GM21526 (cell line): ENCODE measurements around the gene SLC28A3.

Experiments used
- ATAC-seq: cut with Tn5 transposase; IDR thresholded peaks from one replicate; pipeline ENCODE4 v1.9.1; 2021; ENCODE audit warnings: moderate library complexity; ENCODE audit not compliant: unreplicated experiment, low FRiP score

SLC28A3 gene

GRCh38 chr9:84301851-84302250 lies 38.7 kb downstream of the SLC28A3 start:
- no peak for ATAC-seq

DNA sequence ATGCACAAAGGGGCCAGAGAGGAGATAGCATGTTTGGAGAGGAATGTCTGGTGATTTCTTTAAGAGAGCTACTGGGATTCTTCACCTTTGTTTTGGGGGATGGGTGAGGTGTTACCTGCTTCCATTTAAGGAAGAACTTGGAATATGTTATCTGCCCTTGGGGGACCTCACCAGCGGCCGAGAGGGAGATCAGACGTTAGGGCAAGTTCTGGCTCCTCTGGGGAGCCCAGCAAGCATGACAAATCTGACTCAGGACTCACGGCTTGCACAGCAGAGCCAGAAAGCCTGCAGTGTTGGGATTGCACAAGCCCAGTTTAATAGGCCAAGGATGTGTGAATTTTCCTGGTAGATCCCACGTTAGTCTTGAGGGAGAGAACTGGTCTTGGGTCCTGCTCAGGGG lies 40.3 kb downstream of the SLC28A3 start:
- ATAC-seq, result no peak

DNA sequence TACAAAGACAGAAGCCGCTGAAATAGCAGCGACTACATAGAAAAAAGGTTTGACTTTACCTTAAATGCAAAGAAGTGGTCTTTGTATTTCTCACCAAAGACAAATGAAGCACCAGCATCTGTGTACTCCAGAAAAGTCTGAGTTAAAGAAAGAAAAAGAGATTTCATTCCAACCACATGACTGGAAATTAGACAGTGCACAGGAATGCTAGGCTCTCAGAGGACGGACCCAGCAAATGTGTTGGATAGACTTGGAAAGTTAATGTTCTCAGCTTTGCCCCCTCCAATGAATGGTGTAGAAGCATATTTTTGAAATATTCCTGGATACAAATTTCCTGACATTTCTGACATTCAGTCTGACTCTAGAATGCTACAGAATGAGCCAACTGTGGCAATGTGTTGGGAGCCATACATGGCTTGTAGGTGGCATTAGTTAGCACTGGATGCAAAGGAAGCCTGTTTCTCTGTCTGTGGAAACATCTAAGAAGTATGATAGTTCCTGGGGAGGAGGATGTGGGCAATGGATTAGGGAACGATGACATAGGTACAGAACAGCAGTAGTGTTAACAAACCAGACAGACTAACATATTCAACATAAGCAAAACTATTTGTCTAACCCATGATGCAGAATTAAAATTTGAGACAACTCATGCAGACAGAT lies 43.3 kb downstream of the SLC28A3 start:
- no peak for ATAC-seq

DNA sequence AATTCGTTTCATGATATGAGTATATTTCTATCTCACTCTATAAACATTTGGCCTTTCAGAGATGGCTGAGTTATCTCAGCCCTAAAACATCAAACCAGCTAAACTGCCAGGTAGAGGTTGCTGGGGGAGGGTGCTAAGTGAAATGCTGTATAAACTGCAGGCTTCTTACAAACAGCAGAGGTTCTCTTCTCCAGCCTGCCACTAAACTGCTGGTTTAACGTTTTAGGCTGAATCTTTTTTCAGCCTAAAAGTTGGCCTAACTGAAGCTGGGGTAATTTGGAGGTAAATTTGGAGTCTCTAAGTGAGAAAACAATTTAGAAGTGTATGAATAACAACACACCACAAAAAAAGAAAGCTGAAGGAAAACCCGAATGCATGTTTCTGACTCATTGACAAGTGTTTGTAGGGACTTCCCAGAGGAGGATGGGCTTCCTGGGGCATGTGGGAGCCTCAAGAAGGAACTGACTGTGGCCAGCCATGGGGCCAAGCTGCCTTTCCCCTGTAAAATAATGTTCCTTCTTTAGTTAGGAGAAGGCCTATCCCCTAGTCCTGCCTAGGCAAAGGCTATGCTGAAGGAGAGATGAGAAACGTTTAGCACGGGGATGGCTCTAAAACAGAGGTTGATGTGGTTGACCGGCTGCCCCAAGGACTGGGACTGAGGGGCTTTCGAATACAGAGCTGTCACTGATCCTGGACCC lies 44.3 kb downstream of the SLC28A3 start:
- no peak for ATAC-seq

DNA sequence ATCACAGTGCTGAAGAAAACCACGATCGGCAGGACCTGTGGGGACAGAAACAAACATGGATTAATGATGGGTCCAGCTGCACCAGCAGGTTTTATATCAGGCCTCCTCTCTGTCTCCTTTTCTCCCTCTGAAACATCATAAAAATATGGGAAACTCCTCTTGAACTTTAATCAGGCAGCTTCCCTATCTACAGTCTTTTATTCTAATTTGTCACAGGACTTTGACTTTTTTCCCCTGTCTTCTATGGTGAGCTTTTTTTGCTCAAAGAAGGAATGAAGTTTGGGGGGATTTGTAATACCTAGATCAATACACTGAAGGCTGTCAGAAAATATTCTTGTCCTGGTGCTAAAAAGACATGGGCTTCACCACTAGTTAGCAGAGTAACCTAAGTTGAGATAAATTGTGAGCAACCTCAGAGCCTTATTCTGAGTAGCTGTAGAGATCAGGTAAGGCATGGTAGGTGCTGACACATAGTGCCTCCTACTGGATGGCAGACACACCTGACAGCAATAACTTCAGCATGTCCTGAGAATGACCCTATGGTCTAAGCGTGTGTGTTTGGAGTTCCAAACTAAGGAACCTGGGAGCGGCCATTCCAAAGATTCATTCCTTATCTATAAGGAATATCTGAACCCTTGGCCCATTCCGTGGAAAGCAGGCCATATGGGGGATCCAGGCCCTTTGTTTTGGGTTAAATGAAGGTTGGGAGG lies 46.2 kb downstream of the SLC28A3 start:
- no peak for ATAC-seq

DNA sequence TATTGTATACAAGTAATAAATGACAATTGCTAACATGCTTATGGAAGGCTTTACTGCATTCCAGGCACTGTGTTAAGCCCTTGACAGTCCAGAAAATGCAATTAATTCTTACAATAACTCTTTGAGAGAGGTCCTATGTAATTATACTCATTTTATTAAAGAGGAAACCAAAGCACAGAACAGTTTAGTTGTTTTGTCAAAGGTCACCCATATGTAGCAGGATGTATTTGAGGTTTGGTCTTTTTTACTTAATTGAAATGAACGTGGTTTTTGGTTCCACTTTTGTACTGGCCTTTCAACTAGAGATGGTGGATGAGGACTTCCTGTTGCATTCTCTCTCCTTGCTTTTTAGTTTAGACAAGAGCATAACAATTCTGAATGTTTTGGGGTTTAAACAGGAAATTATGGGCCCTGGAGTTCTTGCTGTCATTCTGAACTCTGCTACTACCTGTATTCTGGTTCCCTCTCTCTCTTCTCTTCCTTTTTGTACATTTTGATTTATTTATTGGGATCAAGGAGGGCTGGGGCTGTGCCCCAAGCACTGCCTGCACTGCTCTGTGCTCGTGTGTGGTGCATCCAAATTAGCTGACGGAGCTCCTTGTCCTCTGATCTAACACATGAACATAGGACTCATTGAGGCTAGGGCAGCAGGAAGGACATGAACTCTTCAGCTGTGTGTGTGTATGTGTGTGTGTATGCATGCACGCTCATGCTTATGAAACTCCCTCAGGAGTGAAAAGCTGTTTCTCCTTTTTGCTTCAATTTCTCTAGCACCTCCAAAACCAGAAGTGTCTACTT lies 47.4 kb downstream of the SLC28A3 start:
- ATAC-seq, result peak; percentile 74

GRCh38 chr9:84285381-84285780 lies 55.2 kb downstream of the SLC28A3 start:
- no peak for ATAC-seq

DNA sequence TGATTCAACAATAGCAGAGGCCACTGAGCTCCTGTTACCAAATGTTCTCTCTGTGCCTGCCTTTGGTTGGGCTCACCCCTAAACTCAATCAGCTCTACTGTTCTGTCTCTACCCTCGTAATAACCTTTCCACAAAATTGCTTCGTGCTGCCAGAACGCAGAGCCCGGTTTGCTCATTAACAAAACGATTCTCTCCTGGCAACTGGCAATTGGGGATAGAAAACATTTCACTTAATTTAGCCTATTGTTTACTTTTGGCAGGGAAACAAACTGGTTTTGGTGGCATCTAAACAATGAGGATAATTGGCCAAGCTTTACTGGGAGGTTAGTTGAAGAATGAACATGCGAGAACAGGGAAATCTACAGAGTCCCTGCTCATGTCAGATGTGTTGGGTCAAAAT lies 56.6 kb downstream of the SLC28A3 start:
- no peak for ATAC-seq

GRCh38 chr9:84278130-84278529 lies 62.4 kb downstream of the SLC28A3 start:
- no peak for ATAC-seq

DNA sequence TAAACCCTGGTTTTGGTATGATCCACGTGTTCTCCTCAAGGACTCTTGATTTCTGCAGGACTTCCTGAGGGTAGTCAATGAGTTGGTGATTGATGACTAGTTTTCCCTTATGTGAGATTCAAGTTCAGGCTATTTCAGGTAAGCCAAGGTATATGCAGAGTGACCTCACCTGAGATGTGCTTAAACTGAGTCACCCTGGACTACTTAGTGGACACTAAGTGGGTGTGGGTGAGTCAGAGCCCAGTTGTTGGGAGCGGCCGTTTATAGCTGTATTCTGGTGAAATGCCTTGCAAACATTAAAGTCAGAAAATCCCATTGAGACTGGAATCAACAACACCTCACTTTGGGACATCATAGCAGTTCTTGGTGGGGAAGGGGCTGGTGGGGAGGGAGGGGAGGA lies 62.9 kb downstream of the SLC28A3 start:
- no peak for ATAC-seq

- ATAC-seq, result no peak
Measured at GRCh38 chr9:84276741-84277140, 63.8 kb downstream of the SLC28A3 start.

DNA sequence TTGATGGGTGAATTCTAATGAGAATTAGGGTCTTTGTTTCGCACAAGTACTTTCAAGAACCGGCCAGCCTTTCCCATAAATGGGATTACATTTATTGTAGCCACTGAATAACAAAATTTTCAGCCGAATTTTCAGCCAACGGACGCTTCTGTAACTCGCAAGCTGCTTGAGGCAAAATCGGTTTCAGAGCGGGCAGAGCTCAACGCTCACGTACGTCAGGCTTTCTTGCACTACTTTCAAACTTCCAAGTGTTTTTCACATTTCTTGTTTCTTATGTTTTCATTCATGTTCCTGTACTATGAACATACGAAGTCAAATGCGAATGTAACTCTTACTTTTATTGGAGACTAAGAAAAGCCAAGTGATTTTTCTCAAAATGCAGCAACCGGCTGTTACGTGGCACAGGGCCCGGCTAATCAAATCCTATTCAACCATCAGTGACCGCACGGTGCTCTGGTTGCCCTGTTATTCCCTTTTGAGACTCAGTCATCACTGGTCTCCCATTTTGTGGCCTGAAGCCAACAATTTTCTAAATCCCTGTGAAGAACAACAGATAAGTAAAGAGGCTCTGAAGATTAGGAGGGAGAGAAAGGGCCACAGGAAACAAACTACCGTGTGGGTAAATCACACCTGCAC lies 68.5 kb downstream of the SLC28A3 start:
- no peak for ATAC-seq

DNA sequence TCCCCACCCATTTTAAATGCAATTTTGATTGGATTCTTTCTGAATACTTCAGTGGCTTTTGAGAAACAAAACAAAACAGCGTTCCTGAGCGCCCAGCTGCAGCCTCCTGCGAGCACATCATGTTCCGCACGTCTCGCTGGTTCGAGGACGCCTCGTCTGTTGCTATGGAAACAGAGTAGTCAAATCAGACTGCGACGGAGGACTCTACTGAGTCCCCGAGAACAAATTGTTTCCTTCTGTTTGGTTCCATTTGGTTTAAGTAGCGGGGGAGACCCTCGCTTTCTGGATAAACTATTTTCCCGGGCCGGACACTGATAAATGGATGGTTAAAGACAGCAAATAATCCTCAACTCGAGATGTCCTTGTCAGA lies 69.0 kb downstream of the SLC28A3 start:
- ATAC-seq, result peak; percentile 92

DNA sequence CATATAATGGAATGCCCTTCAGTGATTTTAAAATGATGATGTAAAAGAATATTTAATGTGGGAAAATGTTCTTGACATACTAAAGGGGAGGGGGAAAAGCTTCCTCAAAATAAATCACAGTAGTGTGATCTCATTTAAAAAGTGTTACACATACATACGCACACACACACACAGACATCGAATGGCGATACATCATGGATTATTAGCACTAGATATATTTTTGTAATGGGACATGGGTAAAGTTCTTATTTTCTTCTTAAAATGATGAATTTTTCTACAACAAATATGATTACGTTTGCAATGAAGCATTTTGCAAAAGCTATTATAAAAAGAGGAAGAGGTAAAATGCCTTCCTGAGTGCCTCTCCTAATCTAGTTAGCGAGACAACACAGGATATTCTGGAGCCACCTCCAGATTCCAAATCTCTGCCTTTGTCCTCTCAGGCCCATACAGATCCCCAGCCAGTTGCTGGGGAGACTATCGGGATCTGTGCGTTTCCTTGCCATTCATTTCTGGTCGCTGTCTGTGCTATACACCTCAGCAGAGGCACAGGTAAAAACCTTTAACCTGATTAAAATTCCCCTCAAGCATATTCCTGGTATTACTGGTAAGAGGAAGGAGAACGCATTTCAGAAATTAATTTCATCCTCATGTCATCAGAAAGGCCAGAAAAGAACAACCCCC lies 69.6 kb downstream of the SLC28A3 start:
- ATAC-seq, result no peak

- ATAC-seq, result no peak
Measured at GRCh38 chr9:84266087-84266561, 74.4 kb downstream of the SLC28A3 start.

GRCh38 chr9:84264307-84265029 lies 76.1 kb downstream of the SLC28A3 start:
- no peak for ATAC-seq

DNA sequence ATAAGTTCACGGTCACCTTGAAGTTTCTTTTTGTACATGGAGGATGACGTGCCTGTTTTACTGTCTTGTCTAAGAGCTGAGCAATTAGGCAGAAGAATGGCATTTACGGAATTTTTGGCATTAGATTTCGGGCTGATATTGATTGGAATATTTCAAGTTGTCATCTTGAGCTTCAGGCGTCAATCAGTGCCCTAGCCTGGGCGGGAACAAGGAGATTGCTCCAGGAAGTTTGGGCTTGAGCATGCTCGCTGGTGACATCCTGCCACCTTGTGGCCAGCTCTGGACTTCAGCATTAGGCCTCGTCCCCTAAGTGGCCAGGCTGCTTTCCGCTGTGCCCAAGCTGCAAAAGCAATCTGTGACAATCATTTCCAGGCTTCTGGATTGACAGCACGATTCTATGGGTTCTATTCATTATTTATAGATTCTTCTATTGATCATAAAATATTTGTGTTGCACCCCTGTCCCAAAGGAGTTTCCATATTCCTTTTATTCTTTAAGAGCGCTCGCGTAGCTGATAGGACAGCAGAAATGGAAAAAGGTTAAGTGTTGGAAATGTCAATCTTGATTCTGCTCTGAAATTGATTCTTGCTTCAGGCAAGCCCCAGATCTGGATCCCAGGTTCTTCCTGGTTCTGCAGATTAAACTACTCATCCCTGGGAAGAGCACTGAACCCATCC lies 79.3 kb downstream of the SLC28A3 start:
- ATAC-seq, result peak; percentile 68

- ATAC-seq, result no peak
Measured at GRCh38 chr9:84258371-84258770, 82.2 kb downstream of the SLC28A3 start.

- ATAC-seq, result no peak
Measured at GRCh38 chr9:84255696-84256095, 84.9 kb downstream of the SLC28A3 start.
